CD4-positive, alpha-beta T cell treated with Interleukin-17A for 4 hours (primary cell): Measurements from ENCODE around the gene RBPJ.

ENCODE experiments used
- DNase-seq: peaks from one replicate; pipeline ENCODE4 v3.0.0-alpha.2; 2020; ENCODE audit warnings: mixed read lengths

The RBPJ gene

DNA sequence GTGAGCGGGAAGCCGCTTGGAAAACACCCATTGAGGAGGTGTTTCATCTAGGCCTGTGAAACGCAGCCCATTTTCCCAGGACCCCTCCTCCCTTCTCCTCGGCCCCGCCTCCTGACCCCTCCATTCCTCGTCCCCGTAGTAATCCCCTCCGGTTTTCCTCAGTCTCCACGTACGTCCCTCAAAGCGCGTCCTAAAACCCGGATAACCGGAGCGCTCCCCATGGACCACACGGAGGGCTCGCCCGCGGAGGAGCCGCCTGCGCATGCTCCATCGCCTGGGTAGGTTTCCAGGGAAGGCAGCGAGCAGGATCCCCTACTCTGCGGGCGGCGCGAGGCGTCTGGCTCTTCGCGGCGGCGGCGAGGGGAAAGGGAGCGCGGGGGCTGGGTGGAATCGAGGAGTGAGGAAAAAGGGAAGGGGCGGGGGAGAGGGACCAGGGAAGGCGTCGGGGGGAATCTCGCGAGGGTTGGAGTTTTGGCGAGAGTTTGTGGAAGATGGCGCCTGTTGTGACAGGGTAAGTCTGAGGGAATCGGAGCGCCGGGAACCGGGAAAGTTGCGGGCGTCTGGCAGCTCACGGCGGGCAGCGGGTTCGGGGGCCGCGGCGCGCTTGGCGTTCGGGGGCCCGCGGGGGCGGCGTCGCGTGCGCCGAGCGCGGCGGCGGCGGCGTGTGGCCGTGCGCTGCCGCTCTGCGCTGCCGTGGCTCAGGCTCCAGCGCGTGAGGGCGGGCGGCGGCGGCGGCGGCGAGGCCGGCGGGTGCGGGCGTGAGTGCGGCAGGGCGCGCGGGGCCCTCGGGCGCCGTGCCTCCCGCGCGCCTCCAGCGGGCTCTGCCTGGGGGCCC is at the start of gene RBPJ:
RBPJ (plus strand) TSS at position 477 of the 835 bp plus-strand sequence; CDS start at position 492, 15 bp downstream.
- peak; percentile 85 for DNase-seq

DNA sequence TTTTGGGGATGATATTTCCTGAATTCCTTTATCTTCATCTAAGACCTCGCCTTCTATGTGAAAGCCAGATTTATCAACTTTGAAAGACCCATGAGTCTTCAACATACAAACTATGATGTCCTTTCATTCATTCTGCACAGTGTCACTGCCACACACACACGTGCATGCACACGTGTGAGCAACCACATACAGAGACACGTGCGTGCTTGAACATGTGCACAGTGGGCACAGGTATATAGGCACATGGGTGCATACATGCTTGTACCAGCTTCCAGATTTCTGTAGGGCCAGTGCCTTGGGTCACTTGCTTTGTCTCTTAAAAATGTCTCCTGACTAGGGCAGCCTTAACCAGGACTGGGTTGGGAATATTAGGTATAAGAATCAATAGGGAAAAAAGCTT is 49.1 kb upstream of the RBPJ start:
- DNase-seq: no peak

DNA sequence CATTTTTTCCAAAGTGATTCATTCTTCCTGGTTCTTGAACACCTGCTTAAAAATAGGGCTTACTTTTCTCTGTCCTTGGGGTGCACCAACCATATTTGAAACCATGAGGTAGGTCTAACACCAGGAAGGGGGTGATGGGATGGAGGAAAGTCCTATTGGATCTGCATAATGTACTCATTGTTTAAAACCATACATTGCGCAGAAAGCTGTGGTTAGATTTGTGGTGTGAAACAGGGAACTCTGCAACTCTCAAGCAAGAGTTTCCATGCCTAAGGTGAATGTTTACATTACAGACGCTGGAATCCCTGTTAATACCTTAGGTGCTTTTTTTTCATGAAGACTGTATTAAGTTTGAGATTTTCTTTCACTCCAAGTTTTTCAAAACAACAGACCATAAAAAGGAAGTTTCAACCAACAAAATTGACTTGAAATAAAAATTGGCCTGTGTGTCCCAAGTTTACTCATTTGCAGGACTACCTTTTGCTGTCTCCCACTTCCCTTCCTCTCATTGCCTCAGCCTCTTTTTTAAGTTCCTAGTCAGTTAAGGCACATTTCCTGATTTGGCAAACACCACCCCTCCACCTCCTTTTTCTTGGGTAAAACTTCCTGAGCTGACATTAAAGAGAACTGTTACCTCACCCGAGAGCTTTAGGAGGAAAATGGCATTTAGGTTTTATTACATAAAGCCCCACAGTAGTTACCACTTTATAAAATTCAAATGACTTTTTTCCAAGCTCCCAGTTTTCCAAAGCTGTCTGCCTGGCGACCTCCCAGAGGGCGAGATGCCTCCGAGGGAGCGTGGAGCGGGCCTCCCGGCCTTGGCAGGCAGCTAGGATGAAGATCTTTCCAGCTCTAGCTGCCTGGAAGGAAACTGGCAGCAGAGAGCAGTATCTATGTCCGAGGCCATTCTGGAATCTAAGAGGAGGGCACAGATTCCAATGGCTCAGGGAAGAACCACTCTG is 47.9 kb upstream of the RBPJ start:
- no peak for DNase-seq

DNA sequence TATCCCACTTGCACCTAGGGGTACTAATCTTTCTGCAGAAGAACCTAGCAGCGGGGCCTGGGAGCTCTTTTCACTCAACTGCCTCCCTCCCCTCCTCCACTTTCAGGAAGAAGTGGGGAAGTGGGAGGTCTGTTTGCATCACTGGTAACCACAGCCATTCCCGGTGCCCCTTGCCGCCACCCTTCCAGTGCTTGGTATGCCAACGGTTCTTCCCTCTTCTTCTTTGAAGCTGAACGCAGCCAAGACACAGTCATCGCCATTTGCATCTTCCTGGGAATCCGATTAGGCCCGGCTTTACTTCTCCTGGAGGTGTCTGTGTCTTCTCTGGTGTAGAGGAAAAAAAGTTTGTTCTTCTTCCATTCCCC is 47.2 kb upstream of the RBPJ start:
- no peak for DNase-seq

DNA sequence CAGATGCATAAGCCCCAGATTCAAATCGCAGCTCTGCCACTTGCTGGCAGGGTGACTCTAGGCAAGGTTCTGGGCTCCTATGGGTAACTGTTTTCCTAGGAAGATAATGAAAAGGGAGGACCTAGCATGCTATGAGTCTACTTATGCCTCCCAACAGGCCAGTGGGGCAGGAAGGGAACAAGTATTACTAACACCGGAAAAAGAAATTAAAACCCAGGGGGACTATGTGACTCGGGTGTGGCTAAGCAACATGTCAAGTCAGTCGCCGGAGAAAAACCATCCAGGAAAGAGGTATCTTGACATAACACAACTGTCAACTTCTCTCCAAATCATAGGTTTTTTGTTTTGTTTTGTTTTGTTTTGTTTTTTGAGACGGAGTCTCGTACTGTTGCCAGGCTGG is 45.5 kb upstream of the RBPJ start:
- no peak for DNase-seq

DNA sequence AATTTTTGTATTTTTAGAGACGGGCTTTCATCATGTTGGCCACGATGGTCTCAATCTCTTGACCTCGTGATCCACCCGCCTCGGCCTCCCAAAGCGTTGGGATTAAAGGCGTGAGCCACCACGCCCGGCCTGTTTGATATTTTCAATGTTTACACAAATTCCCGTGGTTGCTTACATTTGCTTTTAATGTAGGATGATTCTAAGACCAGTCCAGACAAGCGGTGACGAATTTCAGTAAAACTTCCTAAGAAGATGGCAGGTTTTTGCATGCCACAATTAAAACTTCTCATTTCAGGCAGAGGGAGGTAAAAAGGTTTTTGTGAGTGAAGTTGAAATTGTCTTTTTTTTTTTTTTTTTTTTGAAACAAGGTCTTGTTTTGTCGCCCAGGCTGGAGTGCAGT is 41.4 kb upstream of the RBPJ start:
- no peak for DNase-seq

DNA sequence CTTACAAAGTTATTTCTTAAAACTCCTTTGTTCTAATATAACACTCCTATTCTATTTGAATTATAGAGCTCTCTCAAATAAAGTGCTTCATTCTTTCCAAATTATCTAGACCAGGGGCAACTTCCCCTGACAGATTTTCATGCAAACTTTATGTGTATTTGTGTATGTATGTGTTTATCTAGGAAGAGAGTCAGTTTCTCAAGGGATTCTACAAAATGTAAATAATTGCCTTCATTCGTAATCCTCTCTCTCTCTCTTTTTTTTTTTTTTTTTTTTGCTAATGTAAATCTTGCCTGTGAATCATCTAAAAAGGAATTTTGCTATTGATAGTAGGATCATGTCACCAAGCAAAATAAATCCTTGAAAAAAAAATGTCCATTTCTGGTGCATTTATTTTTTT is 38.9 kb upstream of the RBPJ start:
- DNase-seq: no peak

DNA sequence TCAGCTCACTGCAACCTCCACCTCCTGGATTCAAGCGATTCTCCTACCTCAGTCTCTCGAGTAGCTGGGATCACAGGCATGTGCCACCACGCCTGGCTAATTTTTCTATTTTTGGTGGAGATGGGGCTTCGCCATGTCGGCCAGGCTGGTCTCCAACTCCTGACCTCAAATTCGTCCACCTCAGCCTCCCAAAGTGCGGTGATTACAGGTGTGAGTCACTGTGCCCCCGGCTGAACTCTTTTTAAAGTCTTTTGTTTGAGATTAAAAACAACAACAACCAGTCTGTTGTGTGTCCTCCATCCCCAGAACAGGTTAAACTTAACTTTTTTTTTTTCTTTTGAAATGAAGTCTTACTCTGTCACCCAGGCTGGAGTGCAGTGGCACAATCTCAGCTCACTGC is 36.3 kb upstream of the RBPJ start:
- no peak for DNase-seq

DNA sequence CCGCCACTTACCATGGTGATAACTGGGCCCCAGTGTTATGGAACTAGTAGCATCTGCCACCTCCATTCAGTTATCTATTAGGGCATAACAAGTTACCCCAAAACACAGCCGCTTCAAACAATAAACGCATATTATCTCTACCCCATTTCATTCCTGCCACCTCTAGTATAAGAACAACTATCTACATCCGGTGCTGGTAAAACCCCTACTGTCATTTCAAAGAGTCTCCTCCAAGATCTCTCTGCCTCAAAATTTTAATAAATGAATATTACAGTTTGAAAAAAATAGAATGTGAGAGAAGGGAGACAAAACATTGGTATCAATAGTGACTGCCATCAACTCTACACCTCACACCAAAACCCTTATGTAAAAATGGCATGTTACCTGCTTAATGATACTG is 35.5 kb upstream of the RBPJ start:
- no peak for DNase-seq

DNA sequence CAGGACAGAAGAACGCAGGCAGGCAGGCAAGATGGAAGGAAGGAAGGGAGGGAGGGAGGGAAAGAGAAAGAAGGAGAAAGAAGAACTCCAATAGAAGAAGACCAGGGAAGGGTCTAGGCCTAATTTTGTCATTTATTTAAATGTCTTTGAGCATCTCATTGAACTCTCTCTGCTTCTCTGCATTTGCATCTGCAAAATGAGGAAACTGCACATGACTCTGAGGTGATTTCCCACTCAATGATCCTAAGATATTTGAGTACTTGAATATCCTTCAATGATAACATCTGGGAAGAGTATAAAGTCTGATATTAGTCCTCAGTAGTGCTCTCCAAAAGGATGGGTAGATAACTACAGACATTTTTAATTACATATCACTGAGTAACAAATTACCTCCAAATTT is 33.1 kb upstream of the RBPJ start:
- no peak for DNase-seq

DNA sequence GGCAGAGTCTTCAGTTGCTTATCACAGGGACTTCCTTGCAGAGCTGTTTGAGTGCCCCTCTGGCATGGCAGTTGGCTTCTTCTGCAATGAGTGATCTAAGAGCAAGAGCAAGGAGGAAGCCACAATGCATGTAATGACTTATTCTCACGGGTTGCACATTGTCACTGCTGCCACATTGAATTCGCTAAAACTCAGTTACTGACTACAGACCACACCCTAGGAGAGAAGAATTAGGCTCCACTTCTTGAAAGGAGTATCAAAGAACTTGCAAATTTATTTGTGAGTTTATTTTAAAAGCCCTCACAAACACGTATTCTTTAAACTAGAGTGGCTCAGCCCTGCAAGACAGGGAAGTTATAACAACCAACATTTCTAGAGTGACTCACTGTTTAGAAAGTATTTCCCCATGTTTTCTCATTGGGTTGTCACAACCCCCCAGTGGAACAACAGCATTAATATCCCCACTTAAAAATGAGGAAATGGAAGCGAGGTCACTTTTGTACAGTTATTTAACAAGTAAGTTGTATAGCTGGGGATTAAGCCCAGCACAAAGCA is 32.4 kb upstream of the RBPJ start:
- peak; percentile 8 for DNase-seq

DNA sequence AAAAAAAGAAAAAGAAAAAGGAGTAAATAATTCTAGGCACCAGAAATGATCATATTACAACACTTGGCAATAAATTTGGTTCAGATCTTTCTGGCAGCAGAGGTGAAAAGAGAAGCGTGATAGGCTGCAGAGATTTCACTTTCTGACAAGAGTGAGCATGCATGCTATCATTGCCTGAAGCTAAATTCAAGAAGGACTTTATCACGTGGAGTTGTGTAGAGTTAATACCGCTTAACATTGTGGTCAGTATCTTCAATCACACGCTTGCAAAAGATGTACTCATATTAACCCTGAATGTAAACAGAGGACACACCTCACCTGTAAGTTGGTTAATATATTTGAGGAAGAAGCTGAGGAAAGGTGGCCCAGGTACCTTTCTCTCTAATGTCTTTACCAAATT is 31.4 kb upstream of the RBPJ start:
- no peak for DNase-seq

DNA sequence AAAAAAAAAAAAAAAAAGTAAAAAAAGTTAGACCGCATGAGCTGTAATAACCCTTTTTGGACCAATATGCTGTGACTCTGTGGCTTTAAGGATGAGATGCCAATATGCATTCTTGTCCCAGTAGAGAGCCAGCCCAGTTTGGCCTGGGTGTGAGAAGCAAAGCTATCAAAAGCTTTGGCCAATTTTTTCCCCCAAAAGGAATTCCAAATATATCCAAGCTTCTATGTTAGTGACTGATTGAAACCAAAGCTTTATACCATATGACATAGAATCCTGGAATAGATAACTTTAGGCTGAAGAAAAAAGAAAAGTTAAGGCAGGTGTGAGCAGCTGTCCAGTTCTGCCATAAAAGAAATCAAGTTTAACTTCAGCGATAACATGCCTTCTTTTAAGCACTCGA is 30.5 kb upstream of the RBPJ start:
- no peak for DNase-seq

DNA sequence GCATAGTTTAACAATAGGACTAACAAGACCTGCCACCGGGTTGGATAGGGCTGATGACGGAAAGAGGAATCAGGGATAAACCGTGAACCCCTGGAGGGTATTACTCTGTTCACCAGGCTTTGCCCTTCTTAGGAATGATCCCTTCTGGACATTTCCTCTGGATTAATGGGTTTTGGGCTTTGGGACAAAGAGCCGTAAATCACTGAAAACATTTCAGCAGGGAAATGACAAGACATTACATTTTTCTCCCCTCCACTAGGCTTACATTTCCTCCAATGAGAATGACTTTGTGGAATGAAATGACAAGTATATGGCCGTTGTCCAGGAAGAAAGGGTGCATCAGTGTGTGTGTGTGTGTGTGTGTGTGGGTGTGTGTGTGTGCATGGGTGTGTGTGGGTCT is 25.9 kb upstream of the RBPJ start:
- no peak for DNase-seq

DNA sequence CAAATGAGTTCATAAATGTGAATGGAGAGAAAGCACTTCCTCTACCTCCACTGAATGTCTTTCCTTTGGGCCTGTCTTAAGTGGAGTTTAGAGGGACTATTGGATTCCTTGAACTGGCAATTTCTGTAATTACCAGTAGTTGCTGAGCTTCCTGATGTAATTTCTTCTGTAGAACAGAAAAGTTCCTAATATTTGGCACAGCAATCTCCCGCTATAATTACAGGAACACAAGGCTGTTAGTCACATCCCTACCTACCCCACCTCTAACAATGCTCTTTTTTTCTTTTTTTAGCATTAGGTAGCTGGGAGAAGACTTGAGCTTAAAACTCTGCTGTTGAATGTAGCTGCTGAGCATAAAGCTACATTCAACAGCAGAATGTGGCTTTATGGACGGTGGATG is 24.8 kb upstream of the RBPJ start:
- no peak for DNase-seq

DNA sequence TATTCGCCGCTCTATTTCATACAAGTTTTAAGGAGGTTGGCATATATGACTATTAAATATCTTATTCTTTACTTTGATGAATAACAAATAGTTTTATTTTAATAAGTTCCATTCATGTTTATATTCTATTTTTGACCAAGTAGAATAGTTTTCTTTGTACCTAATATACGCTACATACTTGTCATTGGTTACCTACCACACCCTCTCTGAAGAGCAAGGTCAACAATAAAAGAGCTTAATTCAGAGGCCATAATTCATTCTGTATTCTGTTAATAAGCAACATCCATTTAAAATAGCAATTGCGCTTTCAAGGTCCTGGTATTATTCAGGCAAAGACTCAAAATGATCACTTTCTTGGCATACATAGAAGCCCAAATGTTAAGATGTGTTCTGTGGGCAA is 24.3 kb upstream of the RBPJ start:
- DNase-seq: no peak

DNA sequence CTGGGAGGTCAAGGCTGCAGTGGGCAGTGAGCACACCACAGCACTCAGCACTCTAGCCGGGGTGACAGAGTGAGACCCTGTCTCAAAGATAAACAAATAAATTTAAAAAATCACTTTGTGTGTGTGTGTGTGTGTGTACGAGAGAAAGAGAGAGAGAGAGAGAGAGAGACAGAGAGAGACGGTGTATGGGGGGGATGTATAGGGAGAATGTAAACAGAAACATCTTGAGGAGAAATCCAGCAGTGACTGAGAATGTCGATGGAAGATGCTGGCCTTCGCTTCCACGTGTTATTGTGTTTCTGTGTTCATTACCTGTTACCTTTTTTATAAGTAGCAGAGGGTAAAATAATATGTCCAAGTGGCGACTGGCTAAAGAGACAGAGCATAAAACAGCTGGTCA is 23.6 kb upstream of the RBPJ start:
- DNase-seq: no peak

DNA sequence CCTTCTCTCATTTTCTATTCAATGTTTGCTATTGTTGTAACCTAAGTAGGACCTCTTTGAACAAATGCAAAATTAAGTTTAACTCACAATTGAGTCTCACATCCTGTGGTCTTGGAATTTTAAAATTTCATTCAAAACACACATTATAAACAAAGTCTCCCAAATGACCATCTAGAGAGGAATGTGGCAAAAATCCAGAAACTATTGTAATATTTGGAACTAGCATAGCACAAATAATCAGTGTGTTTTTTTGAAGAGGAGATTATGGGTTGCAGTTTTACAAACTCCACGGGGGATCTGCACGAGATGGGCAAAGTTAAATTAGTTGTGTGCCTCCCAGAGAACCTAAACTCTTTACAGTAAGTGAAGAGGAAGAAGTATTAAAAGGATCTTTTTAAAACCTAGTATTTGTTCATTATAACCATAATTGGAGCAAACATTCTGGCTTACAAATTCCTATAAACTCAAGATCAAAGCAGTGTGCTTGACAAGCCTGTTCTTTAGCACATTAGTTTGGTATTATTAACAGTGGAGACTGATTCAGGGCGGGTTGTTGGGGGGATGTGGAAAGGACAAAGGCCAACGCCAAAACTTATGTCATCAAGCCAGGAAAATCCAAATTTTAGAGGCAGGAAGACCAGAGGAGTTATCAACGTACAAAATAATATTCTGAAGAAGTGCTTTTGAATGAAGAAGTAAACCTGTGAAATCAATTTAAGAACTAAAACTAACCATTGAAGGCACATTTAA is 22.4 kb upstream of the RBPJ start:
- no peak for DNase-seq

DNA sequence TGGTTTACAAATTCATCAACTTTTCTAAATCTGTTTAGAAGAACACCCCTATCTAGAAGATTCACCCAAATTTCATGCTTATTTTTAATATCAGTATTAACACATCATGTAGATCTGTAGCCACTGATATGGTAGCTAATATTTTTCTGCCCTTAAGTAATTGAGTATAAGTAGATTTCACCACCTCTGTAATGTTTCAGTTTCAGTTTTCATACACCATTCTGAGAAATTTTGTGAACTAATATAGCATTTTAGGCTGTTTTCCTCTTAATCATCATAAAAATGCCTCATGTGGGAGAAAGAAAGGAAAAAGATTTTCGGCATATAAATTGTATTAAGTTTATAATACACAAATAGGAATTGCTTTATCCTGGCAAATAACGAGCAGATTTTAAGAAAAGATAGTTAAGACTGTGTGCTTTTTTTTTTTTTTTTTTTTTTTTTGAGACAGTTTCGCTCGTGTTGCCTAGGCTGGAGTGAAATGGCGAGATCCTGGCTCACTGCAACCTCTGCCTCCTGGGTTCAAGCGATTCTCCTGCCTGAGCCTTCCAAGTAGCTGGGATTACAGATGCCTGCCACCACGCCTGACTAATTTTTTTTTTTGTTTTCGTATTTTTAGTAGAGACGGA is 21.4 kb upstream of the RBPJ start:
- no peak for DNase-seq

DNA sequence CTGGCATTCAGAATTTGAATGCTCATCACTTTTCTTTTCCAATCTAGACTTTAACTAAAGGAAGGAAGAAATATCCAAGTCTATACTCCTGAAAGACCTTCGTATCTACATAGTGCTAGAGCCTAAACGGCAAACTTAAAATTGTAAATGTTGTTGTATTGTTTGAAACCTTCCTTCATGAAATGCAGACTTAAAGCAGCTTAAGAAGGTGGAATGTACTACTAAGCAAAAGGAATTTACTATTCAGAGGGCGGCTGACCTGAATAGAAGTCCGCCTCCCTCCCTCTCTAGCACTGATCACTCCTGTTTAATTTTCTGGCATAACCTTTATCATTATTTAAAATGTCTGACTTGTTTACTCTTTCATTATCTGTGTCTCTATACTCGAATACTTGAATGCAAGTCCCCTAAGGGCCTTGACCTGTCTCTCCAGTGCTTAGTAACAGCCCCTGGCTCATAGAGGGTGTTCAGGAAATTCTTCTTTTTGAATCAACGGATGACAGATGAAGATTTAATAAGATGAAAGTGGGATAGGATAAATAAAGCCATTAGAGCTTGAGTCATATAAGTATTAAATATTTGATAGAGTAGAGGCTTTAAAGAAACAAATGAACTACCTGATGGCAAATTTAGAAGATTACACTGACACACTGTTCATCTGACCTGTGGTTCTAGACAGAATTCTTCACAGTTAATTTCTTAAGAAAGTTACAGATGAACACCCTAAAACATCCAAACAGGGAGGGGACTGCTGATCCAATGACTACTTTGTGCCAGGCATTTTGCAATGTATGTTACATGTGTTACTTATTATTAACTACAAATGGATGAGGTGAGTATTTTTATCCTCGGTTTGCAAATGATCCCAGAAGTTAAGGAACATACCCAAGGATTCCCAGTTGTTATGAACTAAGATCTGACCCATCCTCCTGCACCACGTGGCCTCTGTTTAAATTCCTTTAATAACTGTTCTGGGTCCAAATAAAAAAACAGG is 20.2 kb upstream of the RBPJ start:
- no peak for DNase-seq
